Erythroblast (primary cell): ENCODE data around the gene PLB1.

ENCODE experiments used
- GATA1 ChIP-seq: IDR thresholded peaks from 2 replicates; pipeline ENCODE4 v1.6.1; 2011; ENCODE audit warnings: low read depth, mild to moderate bottlenecking, control low read depth, low read length, moderate library complexity
- POLR2A ChIP-seq: IDR thresholded peaks from 2 replicates; pipeline ENCODE4 v1.6.1; 2011; ENCODE audit warnings: mild to moderate bottlenecking, low read length

- TF ChIP-seq POLR2A (no peak), GATA1 (no peak)
Measured at GRCh38 chr2:28512607-28512965, 16.7 kb downstream of the PLB1 start.
